ENCODE measurements around the gene ATP4B. TPM values are rescaled to one million over a fixed set of nuclear protein-coding genes. Genes with fewer than 3 reads are reported as not detected.

ATP4B gene
- total RNA-seq, 1 experiment from 2014 or later = not detected

DNA sequence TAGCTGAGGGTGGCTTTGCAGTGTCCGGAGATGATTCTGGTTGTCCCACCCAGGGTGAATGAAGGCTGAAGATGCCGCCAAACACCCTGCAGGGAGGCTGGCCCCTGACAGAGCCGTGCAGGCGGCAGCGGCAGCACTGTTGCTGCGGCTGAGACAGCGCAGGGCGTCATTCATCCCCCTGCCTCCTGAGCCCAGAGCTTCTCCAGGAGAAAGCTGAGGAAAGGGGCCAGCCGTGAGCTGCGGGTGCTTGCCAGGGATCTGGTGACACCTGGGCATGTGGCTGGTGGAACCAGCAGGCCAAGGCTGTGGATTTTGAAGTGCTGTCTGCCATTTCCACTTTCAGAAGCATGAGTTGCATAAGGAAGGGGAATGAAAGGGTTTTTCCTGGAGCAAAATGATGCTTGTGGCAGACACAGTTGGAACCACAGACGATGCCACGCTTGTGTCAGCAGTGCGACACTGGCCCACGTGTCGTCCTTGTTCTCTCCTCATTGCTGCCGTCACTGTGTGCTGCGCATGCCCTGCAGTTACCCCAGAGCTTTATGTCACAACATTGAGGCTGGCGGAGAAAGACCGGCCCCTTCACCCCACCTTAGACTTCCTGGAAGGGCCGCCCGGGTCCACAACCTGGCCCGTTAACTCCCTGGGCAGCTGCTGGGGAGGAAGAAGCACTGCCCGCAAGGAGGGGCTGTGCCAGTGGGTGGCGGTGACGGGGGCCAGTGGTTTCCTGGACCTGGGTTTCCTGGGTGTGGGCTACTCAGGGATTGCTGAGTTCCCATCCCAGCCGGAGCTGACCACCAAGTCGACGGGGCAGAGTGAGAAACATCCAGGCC lies 50.7 kb downstream of the ATP4B start:
- H3K9ac ChIP-seq (ENCODE audit: low read length) = no peak overlapping the region
- no peaks in the 10 kb centered on the region for H4K20me1 ChIP-seq (ENCODE audit: low read length)
- H3K27me3 ChIP-seq (ENCODE audit: low read length) = no peaks in the 10 kb centered on the region
- TF ChIP-seq, protein P1, sequence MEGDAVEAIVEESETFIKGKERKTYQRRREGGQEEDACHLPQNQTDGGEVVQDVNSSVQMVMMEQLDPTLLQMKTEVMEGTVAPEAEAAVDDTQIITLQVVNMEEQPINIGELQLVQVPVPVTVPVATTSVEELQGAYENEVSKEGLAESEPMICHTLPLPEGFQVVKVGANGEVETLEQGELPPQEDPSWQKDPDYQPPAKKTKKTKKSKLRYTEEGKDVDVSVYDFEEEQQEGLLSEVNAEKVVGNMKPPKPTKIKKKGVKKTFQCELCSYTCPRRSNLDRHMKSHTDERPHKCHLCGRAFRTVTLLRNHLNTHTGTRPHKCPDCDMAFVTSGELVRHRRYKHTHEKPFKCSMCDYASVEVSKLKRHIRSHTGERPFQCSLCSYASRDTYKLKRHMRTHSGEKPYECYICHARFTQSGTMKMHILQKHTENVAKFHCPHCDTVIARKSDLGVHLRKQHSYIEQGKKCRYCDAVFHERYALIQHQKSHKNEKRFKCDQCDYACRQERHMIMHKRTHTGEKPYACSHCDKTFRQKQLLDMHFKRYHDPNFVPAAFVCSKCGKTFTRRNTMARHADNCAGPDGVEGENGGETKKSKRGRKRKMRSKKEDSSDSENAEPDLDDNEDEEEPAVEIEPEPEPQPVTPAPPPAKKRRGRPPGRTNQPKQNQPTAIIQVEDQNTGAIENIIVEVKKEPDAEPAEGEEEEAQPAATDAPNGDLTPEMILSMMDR (conservative IDR thresholded peaks at IDR 0.05; ENCODE audit: low read depth, low read length) = no peak
- TF ChIP-seq EZH2phosphoT487 (IDR thresholded peaks at IDR 0.05; ENCODE audit: borderline replicate concordance, low read length) (no peak), EZH2 (IDR thresholded peaks at IDR 0.05; ENCODE audit: low read length, unreplicated experiment) (no peak)
- DNase-seq (no peak), ATAC-seq (no peak)
- ChIA-PET POLR2A (ENCODE audit: unreplicated experiment) (no interaction called here), CTCF (no interaction called here)
- no peak overlapping the region for H3K27ac ChIP-seq (ENCODE audit: low read length)
- H3K9me2 ChIP-seq (replicated peaks; ENCODE audit: low read length) = no peaks in the 10 kb centered on the region
- H3K4me1 ChIP-seq (ENCODE audit: insufficient read depth, low read length) = no peaks in the 10 kb centered on the region
- no peak overlapping the region for H3K4me3 ChIP-seq (ENCODE audit: low read length)
- BruUV-seq (replicated peaks) = no TSS peak
- no peak overlapping the region for H3K4me2 ChIP-seq (ENCODE audit: low read length)
- peaks cover 96% of the 10 kb centered on the region for H3K79me2 ChIP-seq (ENCODE audit: low read length)
- peaks cover 4% of the 10 kb centered on the region; the same call in 1 of the 2 replicates for H3K36me3 ChIP-seq (ENCODE audit: low read depth, low read length)
- no peaks in the 10 kb centered on the region for H3K9me3 ChIP-seq (ENCODE audit: low read length)
- intact Hi-C loops (cut with micrococcal nuclease) = no loop called here
- no peak overlapping the region for H2AFZ ChIP-seq (ENCODE audit: low read length)
- H3F3A ChIP-seq (ENCODE audit: low read length, unreplicated experiment) = no peaks in the 10 kb centered on the region

DNA sequence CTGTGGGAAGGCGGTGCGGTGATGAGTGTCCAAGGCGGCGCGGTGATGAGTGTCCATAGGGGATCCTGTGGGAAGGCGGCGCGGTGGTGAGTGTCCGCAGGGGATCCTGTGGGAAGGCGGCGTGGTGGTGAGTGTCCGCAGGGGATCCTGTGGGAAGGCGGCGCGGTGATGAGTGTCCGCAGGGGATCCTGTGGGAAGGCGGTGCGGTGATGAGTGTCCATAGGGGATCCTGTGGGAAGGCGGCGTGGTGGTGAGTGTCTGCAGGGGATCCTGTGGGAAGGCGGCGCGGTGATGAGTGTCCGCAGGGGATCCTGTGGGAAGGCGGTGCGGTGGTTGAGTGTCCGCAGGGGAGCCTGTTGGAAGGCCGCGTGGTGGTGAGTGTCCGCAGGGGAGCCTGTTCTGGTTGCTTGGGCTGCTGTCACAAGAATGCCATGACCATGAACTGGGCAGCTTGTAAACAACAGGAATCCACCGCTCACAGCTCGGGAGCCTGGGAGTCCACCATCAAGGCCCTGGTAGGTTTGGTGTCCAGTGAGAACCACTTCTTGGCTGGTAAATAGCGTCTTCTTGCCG lies 52.0 kb downstream of the ATP4B start:
- intact Hi-C loops (cut with micrococcal nuclease) = no loop called here
- CTCF ChIA-PET = no interaction called here
- H3K4me3 ChIP-seq (ENCODE audit: low read length) = no peak overlapping the region
- H4K20me1 ChIP-seq (ENCODE audit: low read length) = no peaks in the 10 kb centered on the region
- TF ChIP-seq EZH2phosphoT487 (IDR thresholded peaks at IDR 0.05; ENCODE audit: borderline replicate concordance, low read length) (no peak), EZH2 (IDR thresholded peaks at IDR 0.05; ENCODE audit: low read length, unreplicated experiment) (no peak)
- TF ChIP-seq, protein P1 (conservative IDR thresholded peaks at IDR 0.05; ENCODE audit: low read depth, low read length) = no peak
- no peaks in the 10 kb centered on the region for H3K9me2 ChIP-seq (replicated peaks; ENCODE audit: low read length)
- no peaks in the 10 kb centered on the region for H3K27me3 ChIP-seq (ENCODE audit: low read length)
- peaks cover 96% of the 10 kb centered on the region for H3K79me2 ChIP-seq (ENCODE audit: low read length)
- no peak overlapping the region for H2AFZ ChIP-seq (ENCODE audit: low read length)
- BruUV-seq (replicated peaks) = no TSS peak
- 0 out of 2 replicates have a peak, but pooled peaks cover 3% of the 10 kb centered on the region for H3K36me3 ChIP-seq (ENCODE audit: low read depth, low read length)
- no peak overlapping the region for H3K4me2 ChIP-seq (ENCODE audit: low read length)
- no peaks in the 10 kb centered on the region for H3F3A ChIP-seq (ENCODE audit: low read length, unreplicated experiment)
- ATAC-seq (no peak), DNase-seq (no peak)
- POLR2A ChIA-PET (ENCODE audit: unreplicated experiment) = no interaction called here
- no peaks in the 10 kb centered on the region for H3K4me1 ChIP-seq (ENCODE audit: insufficient read depth, low read length)
- H3K27ac ChIP-seq (ENCODE audit: low read length) = no peak overlapping the region
- H3K9me3 ChIP-seq (ENCODE audit: low read length) = no peaks in the 10 kb centered on the region
- H3K9ac ChIP-seq (ENCODE audit: low read length) = no peak overlapping the region

DNA sequence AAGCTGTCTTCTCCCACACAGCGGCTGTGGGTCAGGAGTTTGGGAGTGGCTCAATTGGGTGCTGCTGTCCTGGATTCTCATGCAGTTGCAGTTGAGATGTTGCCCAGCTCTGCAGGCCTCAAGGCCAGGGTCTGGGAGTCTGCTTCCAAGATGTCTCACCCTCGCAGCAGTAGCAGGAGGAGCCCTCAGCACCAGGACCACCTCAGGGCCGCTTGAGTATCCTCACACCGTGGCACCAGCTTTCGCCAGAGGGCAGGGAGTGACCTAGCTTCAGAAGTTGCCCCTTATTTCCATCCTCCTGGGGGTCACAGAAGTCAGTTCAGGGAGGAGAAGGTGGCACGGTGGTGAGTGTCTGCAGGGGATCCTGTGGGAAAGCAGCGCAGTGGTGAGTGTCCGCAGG lies 52.5 kb downstream of the ATP4B start:
- Histone ChIP-seq H3K27ac (ENCODE audit: low read length) (no peak overlapping the region), H3K4me3 (ENCODE audit: low read length) (no peak overlapping the region), H3K9ac (ENCODE audit: low read length) (no peak overlapping the region), H2AFZ (ENCODE audit: low read length) (no peak overlapping the region), H3K9me2 (replicated peaks; ENCODE audit: low read length) (no peaks in the 10 kb centered on the region), H3K27me3 (ENCODE audit: low read length) (no peaks in the 10 kb centered on the region), H3K9me3 (ENCODE audit: low read length) (no peaks in the 10 kb centered on the region), H3K4me1 (ENCODE audit: insufficient read depth, low read length) (no peaks in the 10 kb centered on the region), H3K36me3 (ENCODE audit: low read depth, low read length) (peaks cover 2% of the 10 kb centered on the region; the same call in 1 of the 2 replicates), H4K20me1 (ENCODE audit: low read length) (no peaks in the 10 kb centered on the region), H3K4me2 (ENCODE audit: low read length) (no peak overlapping the region), H3K79me2 (ENCODE audit: low read length) (peaks cover 96% of the 10 kb centered on the region), H3F3A (ENCODE audit: low read length, unreplicated experiment) (no peaks in the 10 kb centered on the region)
- POLR2A ChIA-PET (ENCODE audit: unreplicated experiment) = no interaction called here
- DNase-seq (no peak), ATAC-seq (no peak)
- no TSS peak for BruUV-seq (replicated peaks)
- intact Hi-C loops (cut with micrococcal nuclease) = no loop called here
- CTCF ChIA-PET = no interaction called here
- no peak for TF ChIP-seq EZH2 (IDR thresholded peaks at IDR 0.05; ENCODE audit: low read length, unreplicated experiment)
- TF ChIP-seq, protein P1 (conservative IDR thresholded peaks at IDR 0.05; ENCODE audit: low read depth, low read length) = no peak
- no peak for TF ChIP-seq EZH2phosphoT487 (IDR thresholded peaks at IDR 0.05; ENCODE audit: borderline replicate concordance, low read length)
